HL-60/S4 treated with retinoic acid at 250 ng/mL for 4 days and 3 days (cell line): ENCODE results near the gene SMCO1.

ENCODE experiments used
- in situ Hi-C: fragments of 300-500 bp; cut with MboI; formaldehyde crosslinking; loops from 2 replicates; pipeline ENCODE4 v1.7.0; 2022; ENCODE audit warnings: low sequenced_read_pairs

Gene SMCO1

GRCh38 chr3:196524527-196524926 is 9.4 kb upstream of the SMCO1 start:
- in situ Hi-C loops, result loop anchor here (25.0 kb wide), 1 partner anchor 462 kb away; no protein-coding TSS in a partner anchor

GRCh38 chr3:196523841-196524240 is 8.7 kb upstream of the SMCO1 start:
- in situ Hi-C loops, result loop anchor here (25.0 kb wide), 1 partner anchor 462 kb away; no protein-coding TSS in a partner anchor

- in situ Hi-C loops, result loop anchor here (25.0 kb wide), 1 partner anchor 459 kb away; no protein-coding TSS in a partner anchor
Measured at GRCh38 chr3:196521291-196521690, 6.1 kb upstream of the SMCO1 start.

GRCh38 chr3:196519718-196520082 is 4.6 kb upstream of the SMCO1 start:
- in situ Hi-C loops, result loop anchor here (25.0 kb wide), 1 partner anchor 457 kb away; no protein-coding TSS in a partner anchor

- in situ Hi-C loops, result loop anchor here (25.0 kb wide), 1 partner anchor 457 kb away; no protein-coding TSS in a partner anchor
Measured at GRCh38 chr3:196518966-196519717, 4.0 kb upstream of the SMCO1 start.

- in situ Hi-C loops, result loop anchor here (25.0 kb wide), 1 partner anchor 456 kb away; no protein-coding TSS in a partner anchor
Measured at GRCh38 chr3:196517919-196518318, 2.8 kb upstream of the SMCO1 start.

- in situ Hi-C loops, result loop anchor here (25.0 kb wide), 1 partner anchor 455 kb away; no protein-coding TSS in a partner anchor
Measured at GRCh38 chr3:196517162-196517800, 2.1 kb upstream of the SMCO1 start.

GRCh38 chr3:196514350-196514716 is 813 bp downstream of the SMCO1 start:
- in situ Hi-C loops, result loop anchor here (5.0 to 25.0 kb wide), 2 partner anchors 262 to 452 kb away; no protein-coding TSS in a partner anchor

GRCh38 chr3:196513697-196514349 is 1.3 kb downstream of the SMCO1 start:
- in situ Hi-C loops, result loop anchor here (5.0 to 25.0 kb wide), 2 partner anchors 262 to 452 kb away; no protein-coding TSS in a partner anchor

GRCh38 chr3:196511646-196512425 is 3.3 kb downstream of the SMCO1 start:
- in situ Hi-C loops, result loop anchor here (5.0 to 25.0 kb wide), 2 partner anchors 260 to 450 kb away; no protein-coding TSS in a partner anchor

- in situ Hi-C loops, result loop anchor here (5.0 to 25.0 kb wide), 2 partner anchors 259 to 449 kb away; no protein-coding TSS in a partner anchor
Measured at GRCh38 chr3:196511108-196511507, 4.0 kb downstream of the SMCO1 start.

GRCh38 chr3:196506687-196507086 is 8.5 kb downstream of the SMCO1 start:
- in situ Hi-C loops, result loop anchor here (25.0 kb wide), 1 partner anchor 444 kb away; no protein-coding TSS in a partner anchor

- in situ Hi-C loops, result loop anchor here (25.0 kb wide), 1 partner anchor 442 kb away; no protein-coding TSS in a partner anchor
Measured at GRCh38 chr3:196504556-196504955, 10.6 kb downstream of the SMCO1 start.

GRCh38 chr3:196504077-196504398 is 11.1 kb downstream of the SMCO1 start:
- in situ Hi-C loops, result loop anchor here (25.0 kb wide), 1 partner anchor 442 kb away; no protein-coding TSS in a partner anchor

GRCh38 chr3:196503196-196504076 is 11.7 kb downstream of the SMCO1 start, which contains the start of gene RNF168:
Gene RNF168 (minus strand): TSS chr3:196503768. CDS start chr3:196503173, 595 bp downstream.
- in situ Hi-C loops, result loop anchor here (25.0 kb wide), 1 partner anchor 441 kb away; no protein-coding TSS in a partner anchor

- in situ Hi-C loops, result loop anchor here (25.0 kb wide), 1 partner anchor 440 kb away; no protein-coding TSS in a partner anchor
Measured at GRCh38 chr3:196502775-196503195, 12.4 kb downstream of the SMCO1 start.

GRCh38 chr3:196501316-196502044 is 13.7 kb downstream of the SMCO1 start:
- in situ Hi-C loops, result loop anchor here (25.0 kb wide), 1 partner anchor 439 kb away; no protein-coding TSS in a partner anchor
